Astrocyte of the cerebellum (primary cell): ENCODE measurements around the gene OPN1SW.

ENCODE experiments used
- DNase-seq: peaks from one replicate; pipeline ENCODE4 v3.0.0-alpha.2; 2011; ENCODE audit warnings: low read depth
- H3K4me3 ChIP-seq: 2 replicates; pipeline ENCODE4 v1.5.1; 2011; ENCODE audit warnings: mild to moderate bottlenecking, low read depth, low read length, moderate library complexity
- in situ Hi-C: cut with HindIII; loops from 2 replicates; pipeline ENCODE4 v1.10.0; 2017; ENCODE audit warnings: low sequenced_read_pairs
- TF ChIP-seq, protein P1 (sequence below): IDR thresholded peaks from 2 replicates; pipeline ENCODE4 v1.5.1; 2012; ENCODE audit warnings: low read length, low read depth, moderate library complexity, mild to moderate bottlenecking; ENCODE audit errors: missing control alignments

The OPN1SW gene

DNA sequence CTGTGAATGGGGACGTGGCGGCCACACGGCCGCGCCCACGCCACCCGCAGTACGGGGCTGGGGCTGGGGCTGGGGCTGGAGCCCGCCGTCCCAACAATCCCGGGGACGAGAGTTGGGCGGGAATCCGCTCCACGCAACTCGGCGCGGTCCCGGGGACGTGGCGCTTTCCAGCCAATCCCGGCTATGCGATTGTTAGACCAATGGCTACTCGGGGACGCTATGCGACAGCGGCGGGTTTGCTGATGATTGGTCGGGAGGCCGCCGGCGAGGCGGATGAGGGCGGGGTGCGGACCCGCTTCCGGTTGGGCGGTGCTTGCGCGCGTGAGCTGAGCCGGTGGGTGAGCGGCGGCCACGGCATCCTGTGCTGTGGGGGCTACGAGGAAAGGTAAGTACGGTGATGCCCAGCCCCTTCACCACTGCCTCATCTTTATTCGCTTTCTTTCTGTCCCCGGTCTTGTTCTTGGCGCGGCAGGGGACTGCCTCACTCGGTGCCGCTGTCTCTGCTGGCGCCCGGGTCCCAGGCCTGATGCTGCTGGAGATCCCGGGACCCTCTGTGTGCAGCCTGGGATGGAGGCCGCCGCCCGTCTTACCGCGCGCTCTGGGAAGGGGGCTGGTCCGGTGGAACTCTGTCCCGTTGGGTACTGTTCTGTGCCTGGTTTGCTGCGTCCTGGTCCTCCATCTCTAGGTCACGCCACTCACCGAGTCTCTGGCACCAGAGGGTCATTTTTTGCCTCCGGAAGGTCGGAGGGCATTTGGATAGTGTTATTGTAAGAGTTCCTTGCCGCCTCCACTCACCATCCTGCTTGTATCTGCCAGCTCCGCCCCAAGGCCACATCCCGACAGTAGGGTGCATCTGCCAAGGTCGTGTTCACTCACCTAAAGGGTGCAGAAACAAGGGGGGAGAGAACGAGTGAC is 36.3 kb downstream of the OPN1SW start, which contains the start of gene CALU:
Gene CALU, plus strand, starts transcription at position 312 of the 915 bp plus-strand sequence. CDS start 9,225 bp downstream, outside the sequence.
- peak within 1 kb of the TSS; percentile 96 for H3K4me3 ChIP-seq
- DNase-seq, result peak; percentile 92
- in situ Hi-C loops, result no loop called here
- TF ChIP-seq, protein P1, sequence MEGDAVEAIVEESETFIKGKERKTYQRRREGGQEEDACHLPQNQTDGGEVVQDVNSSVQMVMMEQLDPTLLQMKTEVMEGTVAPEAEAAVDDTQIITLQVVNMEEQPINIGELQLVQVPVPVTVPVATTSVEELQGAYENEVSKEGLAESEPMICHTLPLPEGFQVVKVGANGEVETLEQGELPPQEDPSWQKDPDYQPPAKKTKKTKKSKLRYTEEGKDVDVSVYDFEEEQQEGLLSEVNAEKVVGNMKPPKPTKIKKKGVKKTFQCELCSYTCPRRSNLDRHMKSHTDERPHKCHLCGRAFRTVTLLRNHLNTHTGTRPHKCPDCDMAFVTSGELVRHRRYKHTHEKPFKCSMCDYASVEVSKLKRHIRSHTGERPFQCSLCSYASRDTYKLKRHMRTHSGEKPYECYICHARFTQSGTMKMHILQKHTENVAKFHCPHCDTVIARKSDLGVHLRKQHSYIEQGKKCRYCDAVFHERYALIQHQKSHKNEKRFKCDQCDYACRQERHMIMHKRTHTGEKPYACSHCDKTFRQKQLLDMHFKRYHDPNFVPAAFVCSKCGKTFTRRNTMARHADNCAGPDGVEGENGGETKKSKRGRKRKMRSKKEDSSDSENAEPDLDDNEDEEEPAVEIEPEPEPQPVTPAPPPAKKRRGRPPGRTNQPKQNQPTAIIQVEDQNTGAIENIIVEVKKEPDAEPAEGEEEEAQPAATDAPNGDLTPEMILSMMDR, result no peak

DNA sequence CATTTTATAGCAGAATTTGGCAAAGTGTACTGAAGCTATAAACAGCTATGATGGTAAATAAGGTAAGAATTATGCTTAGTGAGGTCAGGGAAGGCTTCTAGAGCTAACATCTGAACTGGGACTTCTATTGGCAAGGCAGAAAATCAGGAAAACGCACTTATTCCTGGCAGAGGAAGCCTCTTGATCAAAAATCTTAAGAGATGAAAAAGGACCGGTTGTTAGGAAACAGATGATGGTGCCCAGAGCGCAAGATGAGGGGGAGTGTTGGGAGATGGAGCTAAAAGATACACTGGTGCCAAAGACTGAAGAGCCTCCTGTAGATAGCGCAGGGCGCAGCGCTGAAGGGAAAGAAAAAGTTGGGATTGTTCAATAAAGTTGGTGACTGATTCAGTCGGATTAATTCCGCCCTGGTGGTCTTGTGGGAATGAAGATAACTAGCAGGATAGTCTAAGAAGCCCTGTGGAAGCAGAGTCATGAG is 37.0 kb downstream of the OPN1SW start:
- in situ Hi-C loops, result no loop called here
- H3K4me3 ChIP-seq, result peak overlapping the region; percentile 96
- TF ChIP-seq, protein P1, result no peak
- no peak for DNase-seq

DNA sequence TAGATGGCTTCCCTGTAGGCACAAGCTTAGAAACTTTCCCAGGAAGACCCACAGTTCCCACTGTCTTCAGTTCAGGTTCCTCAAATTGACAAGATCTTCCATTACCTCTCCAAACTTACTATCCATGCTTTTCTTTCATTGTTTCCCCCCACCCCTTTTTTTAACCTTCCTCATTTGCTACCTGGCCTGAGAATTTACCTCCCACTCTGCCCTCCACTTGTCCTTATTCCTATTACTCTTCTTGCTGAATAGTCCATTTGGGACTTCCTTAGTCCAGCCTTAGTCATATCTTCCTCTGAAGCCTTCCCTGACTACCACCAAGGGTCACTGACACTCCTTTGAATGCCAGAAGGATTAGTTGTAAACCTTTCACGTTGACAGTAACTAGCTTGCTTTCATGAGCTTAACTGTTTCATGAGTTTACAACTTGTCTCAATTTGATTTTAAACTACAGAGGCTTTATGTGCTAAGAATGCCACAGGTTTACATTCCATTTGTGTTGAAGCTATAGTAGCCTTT is 37.7 kb downstream of the OPN1SW start:
- in situ Hi-C loops, result no loop called here
- H3K4me3 ChIP-seq, result no peak overlapping the region

DNA sequence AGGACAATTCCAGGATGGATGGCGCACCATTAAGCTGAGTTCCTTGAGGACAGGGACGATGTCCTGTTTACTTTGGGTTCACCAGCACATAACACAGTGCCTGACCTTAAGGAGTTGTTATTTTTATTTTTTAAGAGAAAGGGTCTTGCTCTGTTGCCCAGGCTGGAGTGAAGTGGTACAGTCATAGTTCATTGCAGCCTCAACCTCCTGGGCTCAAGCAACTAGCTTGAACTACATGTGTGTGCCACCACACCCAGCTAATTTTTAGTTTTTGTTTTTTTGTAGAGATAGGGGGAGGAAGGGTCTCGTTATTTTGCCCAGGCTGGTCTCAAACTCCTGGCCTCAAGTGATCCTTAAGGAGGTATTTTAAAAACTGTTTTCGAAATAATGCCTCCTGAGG is 38.2 kb downstream of the OPN1SW start:
- in situ Hi-C loops, result no loop called here
- H3K4me3 ChIP-seq, result no peak overlapping the region
- TF ChIP-seq, protein P1, result no peak
- DNase-seq, result no peak

More for the DNA sequence above, 37.7 kb downstream of the OPN1SW start:
- no peak for DNase-seq
- TF ChIP-seq, protein P1, result no peak

DNA sequence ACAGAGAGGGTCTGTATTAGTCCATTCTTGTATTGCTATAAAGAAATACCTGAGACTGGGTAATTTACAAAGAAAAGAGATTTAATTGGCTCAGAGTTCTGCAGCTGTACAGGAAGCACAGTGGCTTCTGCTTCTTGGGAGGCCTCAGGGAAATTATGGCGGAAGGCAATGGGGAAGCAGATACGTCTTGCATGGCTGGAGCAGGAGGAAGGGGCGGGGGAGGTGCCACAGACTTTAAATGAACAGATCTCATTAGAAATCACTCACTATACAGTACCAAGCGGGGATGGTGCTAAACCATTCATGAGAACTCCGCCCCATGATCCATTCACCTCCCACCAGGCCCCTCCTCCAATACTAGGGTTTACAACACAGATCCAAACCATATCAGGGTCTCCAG is 40.2 kb downstream of the OPN1SW start:
- H3K4me3 ChIP-seq, result no peak overlapping the region
- no peak for DNase-seq
- in situ Hi-C loops, result no loop called here
- TF ChIP-seq, protein P1, result no peak

DNA sequence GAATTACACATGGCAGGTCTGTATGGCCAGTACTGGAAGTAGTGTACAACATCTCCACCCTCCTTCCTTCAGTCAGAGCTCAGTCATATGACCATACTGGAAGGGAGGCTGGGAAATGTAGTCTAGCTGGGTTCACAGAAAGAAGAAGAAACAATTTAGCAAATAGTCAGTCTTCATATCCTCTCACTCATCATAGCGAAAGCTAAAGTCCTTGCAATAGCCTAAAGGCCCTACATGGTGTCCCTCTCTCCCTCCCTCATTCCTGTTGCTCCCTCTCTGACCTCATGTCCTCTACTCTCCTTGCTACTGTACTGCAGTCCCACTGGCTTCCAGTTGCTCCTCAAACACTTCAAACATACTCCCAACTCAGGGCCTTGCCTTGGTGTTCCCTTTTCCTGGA is 40.7 kb downstream of the OPN1SW start:
- no peak for DNase-seq
- in situ Hi-C loops, result no loop called here
- H3K4me3 ChIP-seq, result no peak overlapping the region
- TF ChIP-seq, protein P1, result no peak
